Activated T-cell treated with anti-CD3 and anti-CD28 coated beads, Interleukin-2, amount 50 U/mL, for 24 hours (primary cell): ENCODE data around the gene AMPD2.

Experiments used
- DNase-seq: peaks from one replicate; pipeline ENCODE4 v3.0.0-alpha.2; 2020
- H3K27ac Mint-ChIP-seq: 2 replicates; pipeline ENCODE4 v1.8.0; 2020; ENCODE audit warnings: mild to moderate bottlenecking, mixed read lengths
- H3K27me3 Mint-ChIP-seq: 2 replicates; pipeline ENCODE4 v1.8.0; 2020; ENCODE audit warnings: mixed read lengths
- H3K36me3 Mint-ChIP-seq: 2 replicates; pipeline ENCODE4 v1.8.0; 2020; ENCODE audit warnings: low read depth, mixed read lengths
- H3K4me1 Mint-ChIP-seq: 2 replicates; pipeline ENCODE4 v1.8.0; 2020; ENCODE audit warnings: low read depth, mixed read lengths
- H3K4me3 Mint-ChIP-seq: 2 replicates; pipeline ENCODE4 v1.8.0; 2020; ENCODE audit warnings: mild to moderate bottlenecking, moderate library complexity, mixed read lengths
- H3K9me3 Mint-ChIP-seq: 2 replicates; pipeline ENCODE4 v1.8.0; 2020; ENCODE audit warnings: mixed read lengths

The AMPD2 gene

GRCh38 chr1:109605381-109605780 is 14.3 kb upstream of the AMPD2 start:
- no peaks in the 10 kb centered on the region for H3K9me3 Mint-ChIP-seq
- peaks cover 16% of the 10 kb centered on the region for H3K4me1 Mint-ChIP-seq
- H3K36me3 Mint-ChIP-seq = peaks cover 10% of the 10 kb centered on the region
- DNase-seq = no peak
- no peaks in the 10 kb centered on the region for H3K27me3 Mint-ChIP-seq
- no peak overlapping the region for H3K4me3 Mint-ChIP-seq
- H3K27ac Mint-ChIP-seq = no peak overlapping the region

GRCh38 chr1:109609881-109610280 is 9.8 kb upstream of the AMPD2 start:
- no peaks in the 10 kb centered on the region for H3K36me3 Mint-ChIP-seq
- no peaks in the 10 kb centered on the region for H3K27me3 Mint-ChIP-seq
- H3K4me1 Mint-ChIP-seq = no peaks in the 10 kb centered on the region
- H3K4me3 Mint-ChIP-seq = no peak overlapping the region
- no peak for DNase-seq
- H3K27ac Mint-ChIP-seq = no peak overlapping the region
- H3K9me3 Mint-ChIP-seq = no peaks in the 10 kb centered on the region

GRCh38 chr1:109610609-109611307 is 8.9 kb upstream of the AMPD2 start:
- peaks cover 2% of the 10 kb centered on the region for H3K4me1 Mint-ChIP-seq

GRCh38 chr1:109611308-109611990 is 8.2 kb upstream of the AMPD2 start:
- Mint-ChIP-seq H3K36me3 (no peaks in the 10 kb centered on the region), H3K27ac (no peak overlapping the region), H3K9me3 (no peaks in the 10 kb centered on the region), H3K4me3 (no peak overlapping the region), H3K27me3 (no peaks in the 10 kb centered on the region), H3K4me1 (peaks cover 9% of the 10 kb centered on the region)
- no peak for DNase-seq

More at GRCh38 chr1:109610609-109611307, 8.9 kb upstream of the AMPD2 start:
- H3K9me3 Mint-ChIP-seq = no peaks in the 10 kb centered on the region
- no peak for DNase-seq
- H3K27ac Mint-ChIP-seq = no peak overlapping the region
- no peaks in the 10 kb centered on the region for H3K27me3 Mint-ChIP-seq
- H3K4me3 Mint-ChIP-seq = no peak overlapping the region
- H3K36me3 Mint-ChIP-seq = no peaks in the 10 kb centered on the region

- H3K27ac Mint-ChIP-seq = no peak overlapping the region
Measured at GRCh38 chr1:109613361-109614147, 6.1 kb upstream of the AMPD2 start.

GRCh38 chr1:109615879-109616278 is 3.8 kb upstream of the AMPD2 start:
- Mint-ChIP-seq H3K4me3 (no peak overlapping the region), H3K36me3 (peaks cover 13% of the 10 kb centered on the region), H3K27me3 (no peaks in the 10 kb centered on the region), H3K4me1 (peaks cover 38% of the 10 kb centered on the region), H3K9me3 (no peaks in the 10 kb centered on the region), H3K27ac (no peak overlapping the region)
- DNase-seq = no peak

More at GRCh38 chr1:109613361-109614147, 6.1 kb upstream of the AMPD2 start:
- DNase-seq = no peak
- Mint-ChIP-seq H3K4me3 (no peak overlapping the region), H3K27me3 (no peaks in the 10 kb centered on the region), H3K9me3 (no peaks in the 10 kb centered on the region), H3K36me3 (no peaks in the 10 kb centered on the region), H3K4me1 (peaks cover 28% of the 10 kb centered on the region)

GRCh38 chr1:109616391-109616790 is 3.2 kb upstream of the AMPD2 start:
- Mint-ChIP-seq H3K4me3 (no peak overlapping the region), H3K9me3 (no peaks in the 10 kb centered on the region), H3K4me1 (peaks cover 39% of the 10 kb centered on the region), H3K27me3 (no peaks in the 10 kb centered on the region), H3K36me3 (peaks cover 16% of the 10 kb centered on the region), H3K27ac (peak overlapping the region; percentile 22)
- DNase-seq = no peak

GRCh38 chr1:109617291-109617801 is 2.3 kb upstream of the AMPD2 start:
- no peak for DNase-seq
- H3K27ac Mint-ChIP-seq = peak overlapping the region; percentile 79
- no peaks in the 10 kb centered on the region for H3K9me3 Mint-ChIP-seq
- no peaks in the 10 kb centered on the region for H3K27me3 Mint-ChIP-seq
- H3K4me3 Mint-ChIP-seq = no peak overlapping the region
- H3K4me1 Mint-ChIP-seq = peaks cover 48% of the 10 kb centered on the region
- H3K36me3 Mint-ChIP-seq = peaks cover 26% of the 10 kb centered on the region

GRCh38 chr1:109618661-109619575 is 719 bp upstream of the AMPD2 start:
- Mint-ChIP-seq H3K27me3 (no peaks in the 10 kb centered on the region), H3K4me1 (peaks cover 64% of the 10 kb centered on the region), H3K4me3 (peak overlapping the region; percentile 98), H3K36me3 (peaks cover 29% of the 10 kb centered on the region), H3K9me3 (no peaks in the 10 kb centered on the region), H3K27ac (peak overlapping the region; percentile 98)
- DNase-seq = no peak

- Mint-ChIP-seq H3K9me3 (no peaks in the 10 kb centered on the region), H3K27ac (peak overlapping the region; percentile 98), H3K4me3 (peak overlapping the region; percentile 98), H3K36me3 (peaks cover 32% of the 10 kb centered on the region), H3K4me1 (peaks cover 73% of the 10 kb centered on the region), H3K27me3 (no peaks in the 10 kb centered on the region)
- no peak for DNase-seq
Measured at GRCh38 chr1:109620401-109620791, 759 bp downstream of the AMPD2 start.

GRCh38 chr1:109620841-109621286 is 1.2 kb downstream of the AMPD2 start:
- no peaks in the 10 kb centered on the region for H3K9me3 Mint-ChIP-seq
- peaks cover 69% of the 10 kb centered on the region for H3K4me1 Mint-ChIP-seq
- DNase-seq = peak; percentile 96
- H3K27ac Mint-ChIP-seq = peak overlapping the region; percentile 98
- H3K4me3 Mint-ChIP-seq = peak overlapping the region; percentile 98
- peaks cover 36% of the 10 kb centered on the region for H3K36me3 Mint-ChIP-seq
- H3K27me3 Mint-ChIP-seq = no peaks in the 10 kb centered on the region

- Mint-ChIP-seq H3K4me3 (peak overlapping the region; percentile 98), H3K27me3 (no peaks in the 10 kb centered on the region), H3K4me1 (peaks cover 64% of the 10 kb centered on the region), H3K9me3 (no peaks in the 10 kb centered on the region), H3K27ac (peak overlapping the region; percentile 98), H3K36me3 (peaks cover 43% of the 10 kb centered on the region)
- DNase-seq = no peak
Measured at GRCh38 chr1:109621379-109622136, 1.9 kb downstream of the AMPD2 start.
